ENCODE measurements around the gene PALM3.

The PALM3 gene

DNA sequence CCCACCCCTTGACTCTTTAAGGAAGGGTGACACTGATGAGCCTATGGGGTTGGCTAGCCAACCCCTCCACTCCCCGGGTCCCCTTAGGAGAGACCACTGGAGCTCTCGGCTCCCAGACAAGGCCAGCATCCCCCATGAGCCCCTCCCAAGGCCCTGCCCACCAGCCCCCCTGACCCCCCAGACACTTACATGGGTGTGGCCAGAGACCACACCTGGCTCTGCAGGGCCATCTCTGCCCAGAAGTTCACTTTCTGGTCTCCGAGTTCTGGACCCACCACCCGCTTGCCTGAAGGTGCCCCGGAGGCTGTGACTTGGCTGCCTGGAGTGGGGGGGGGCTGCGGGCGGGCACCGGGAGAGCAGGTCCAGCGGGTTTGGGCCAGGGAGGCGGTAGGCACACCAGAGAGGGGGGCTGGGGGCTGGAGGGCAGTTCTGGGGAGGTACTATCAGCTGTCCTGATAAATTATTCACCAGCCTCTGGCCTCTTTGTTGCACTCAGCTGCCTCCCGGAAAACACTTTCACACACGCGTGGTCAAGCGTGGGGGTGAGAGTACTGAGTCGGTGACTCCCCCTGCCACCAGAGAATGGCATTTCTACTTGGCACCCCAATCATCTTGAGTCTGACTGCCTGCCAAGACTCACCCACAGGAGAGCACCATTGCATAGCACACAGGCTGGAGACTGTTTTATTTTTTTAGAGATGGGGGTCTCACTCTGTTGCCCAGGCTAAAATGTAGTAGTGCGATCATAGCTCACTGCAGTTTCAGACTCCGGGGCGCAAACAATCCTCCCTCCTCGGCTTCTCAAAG lies at the start of gene PALM3:
TSS of gene PALM3 (minus strand) at position 326 of the 807 bp plus-strand sequence. CDS start at position 230, 96 bp downstream.
- no peak for DNase-seq (ENCODE audit: low read depth)
- TF ChIP-seq, protein P1, sequence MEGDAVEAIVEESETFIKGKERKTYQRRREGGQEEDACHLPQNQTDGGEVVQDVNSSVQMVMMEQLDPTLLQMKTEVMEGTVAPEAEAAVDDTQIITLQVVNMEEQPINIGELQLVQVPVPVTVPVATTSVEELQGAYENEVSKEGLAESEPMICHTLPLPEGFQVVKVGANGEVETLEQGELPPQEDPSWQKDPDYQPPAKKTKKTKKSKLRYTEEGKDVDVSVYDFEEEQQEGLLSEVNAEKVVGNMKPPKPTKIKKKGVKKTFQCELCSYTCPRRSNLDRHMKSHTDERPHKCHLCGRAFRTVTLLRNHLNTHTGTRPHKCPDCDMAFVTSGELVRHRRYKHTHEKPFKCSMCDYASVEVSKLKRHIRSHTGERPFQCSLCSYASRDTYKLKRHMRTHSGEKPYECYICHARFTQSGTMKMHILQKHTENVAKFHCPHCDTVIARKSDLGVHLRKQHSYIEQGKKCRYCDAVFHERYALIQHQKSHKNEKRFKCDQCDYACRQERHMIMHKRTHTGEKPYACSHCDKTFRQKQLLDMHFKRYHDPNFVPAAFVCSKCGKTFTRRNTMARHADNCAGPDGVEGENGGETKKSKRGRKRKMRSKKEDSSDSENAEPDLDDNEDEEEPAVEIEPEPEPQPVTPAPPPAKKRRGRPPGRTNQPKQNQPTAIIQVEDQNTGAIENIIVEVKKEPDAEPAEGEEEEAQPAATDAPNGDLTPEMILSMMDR (conservative IDR thresholded peaks at IDR 0.05; ENCODE audit: low read length) = no peak
- H3K4me3 ChIP-seq (ENCODE audit: low read length) = no peak within 1 kb of the TSS

DNA sequence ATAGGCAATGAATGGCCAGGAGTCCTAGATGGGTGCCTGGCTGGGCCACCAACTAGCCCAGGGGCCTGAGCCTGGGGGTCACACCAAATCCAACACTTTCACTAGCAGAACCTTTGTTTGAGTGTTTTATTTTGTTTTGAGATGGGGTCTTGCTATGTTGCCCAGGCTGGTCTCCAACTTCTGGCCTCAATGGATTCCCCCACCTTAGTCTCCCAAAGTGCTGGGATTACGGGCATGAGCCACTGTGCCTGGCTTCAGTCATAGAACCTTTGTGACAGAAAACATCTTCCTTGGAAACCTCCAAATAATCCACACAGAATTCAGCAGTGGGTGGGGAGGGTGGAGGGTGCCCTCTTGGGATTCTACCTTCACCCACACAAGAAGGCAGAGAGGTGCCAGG lies 49.6 kb upstream of the PALM3 start:
- TF ChIP-seq, protein P1 (conservative IDR thresholded peaks at IDR 0.05; ENCODE audit: low read length) = no peak
- H3K4me3 ChIP-seq (ENCODE audit: low read length) = no peak overlapping the region
- DNase-seq (ENCODE audit: low read depth) = no peak

- DNase-seq (ENCODE audit: low read depth) = no peak
- TF ChIP-seq, protein P1 (conservative IDR thresholded peaks at IDR 0.05; ENCODE audit: low read length) = no peak
- no peak overlapping the region for H3K4me3 ChIP-seq (ENCODE audit: low read length)
Measured at GRCh38 chr19:14110650-14111049, 48.8 kb upstream of the PALM3 start.

DNA sequence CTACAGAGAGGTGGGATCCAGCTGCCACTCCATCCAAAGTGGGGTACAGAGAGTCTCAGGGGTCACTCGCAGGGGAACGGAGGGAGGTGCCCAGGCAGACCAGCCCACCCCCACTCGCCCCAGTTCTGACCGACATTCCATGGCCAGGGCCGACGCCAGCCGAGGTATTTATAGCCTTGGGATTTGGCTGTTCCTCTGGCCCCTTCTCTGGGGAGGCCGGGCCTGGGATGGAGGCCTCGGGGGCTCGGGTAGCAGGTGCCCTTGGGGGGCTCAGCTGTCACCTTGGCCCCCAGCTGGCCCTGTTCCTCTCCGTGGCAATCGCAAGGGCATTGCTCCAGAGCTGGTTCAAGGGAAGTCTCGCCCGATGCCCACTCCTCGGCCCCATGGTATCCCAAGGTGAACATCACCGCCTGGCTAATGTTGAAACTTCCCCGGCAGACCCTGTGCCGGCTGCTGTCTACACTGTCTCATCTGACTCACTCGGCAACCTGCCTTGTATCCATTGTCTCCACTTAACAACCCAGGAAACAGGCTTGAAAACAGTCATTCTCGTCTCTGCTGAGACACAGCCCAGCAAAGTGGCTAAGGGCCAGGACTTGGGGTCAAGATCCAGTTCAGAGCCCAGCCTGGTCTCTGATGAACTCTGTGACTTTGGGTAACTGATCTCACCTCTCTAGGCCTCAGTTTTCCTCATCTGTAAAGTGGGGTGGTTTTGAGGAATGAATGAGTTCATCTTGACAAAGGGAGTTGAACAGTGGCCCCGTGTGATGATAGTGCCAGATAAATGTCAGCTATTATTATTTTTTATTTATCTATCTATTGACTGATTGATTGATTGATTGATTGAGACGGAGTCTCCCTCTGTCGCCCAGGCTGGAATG lies 45.9 kb upstream of the PALM3 start:
- no peak for DNase-seq (ENCODE audit: low read depth)
- TF ChIP-seq, protein P1 (conservative IDR thresholded peaks at IDR 0.05; ENCODE audit: low read length) = no peak
- H3K4me3 ChIP-seq (ENCODE audit: low read length) = no peak overlapping the region

DNA sequence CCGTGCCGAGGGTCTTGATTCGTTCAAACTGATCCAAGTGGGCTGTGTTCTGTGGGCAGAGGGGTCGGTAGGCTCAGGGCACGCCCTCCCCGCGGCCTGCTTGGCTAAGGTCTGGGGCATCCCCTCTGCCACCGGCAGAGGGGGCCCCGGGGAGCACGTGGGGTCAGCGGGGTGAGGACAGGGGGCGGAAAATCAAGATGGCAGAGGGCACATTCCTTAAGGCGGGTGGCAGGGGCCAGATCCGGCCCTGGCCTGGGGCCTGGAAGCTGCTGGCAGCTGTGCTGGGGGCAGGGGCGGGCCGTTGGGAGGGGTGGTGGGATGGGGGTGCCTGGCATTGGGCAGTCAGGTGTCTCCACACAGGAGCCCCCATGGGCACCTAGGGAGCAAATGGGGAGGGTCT lies 45.0 kb upstream of the PALM3 start:
- DNase-seq (ENCODE audit: low read depth) = no peak
- TF ChIP-seq, protein P1 (conservative IDR thresholded peaks at IDR 0.05; ENCODE audit: low read length) = no peak
- no peak overlapping the region for H3K4me3 ChIP-seq (ENCODE audit: low read length)

GRCh38 chr19:14105680-14106079 lies 43.8 kb upstream of the PALM3 start:
- TF ChIP-seq, protein P1 (conservative IDR thresholded peaks at IDR 0.05; ENCODE audit: low read length) = no peak
- DNase-seq (ENCODE audit: low read depth) = no peak

More at GRCh38 chr19:14105680-14106079, 43.8 kb upstream of the PALM3 start:
- no peak overlapping the region for H3K4me3 ChIP-seq (ENCODE audit: low read length)
